A549 (cell line): ENCODE measurements around the gene AP4S1. TPM values are rescaled to one million over a fixed set of nuclear protein-coding genes. Genes with fewer than 3 reads are reported as not detected.
"Not testable (repeated sequence)": the region's sequence is repeated elsewhere in the genome, so short reads cannot be mapped to it uniquely, and the experiment has no call there.

Experiments
- ATAC-seq, 2 experiments: fragments of 200-7000 bp in 1 of 2; fragments of >200 bp in 1 of 2; cut with Nextera tagmentation in 1 of 2; cut with Tn5 transposase in 1 of 2; 3 replicates each; pipeline versions ENCODE4 v1.8.0 to v1.9.1; 2018 to 2020; ENCODE audit warnings: mild to moderate bottlenecking in 1 of 2, moderate library complexity in 1 of 2
- CTCF ChIA-PET: fragments of 300-600 bp; sonication (Branson Sonifier 250); formaldehyde crosslinking; extraction: SDS; loops from one replicate; lab custom pipeline; 2021; ENCODE audit warnings: antibody characterized with exemption, inconsistent platforms; lab: Yijun Ruan, JAX
- POLR2A ChIA-PET: fragments of 350-600 bp; formaldehyde crosslinking; extraction: SDS; loops from one replicate; lab custom pipeline; 2021; ENCODE audit warnings: antibody characterized with exemption, inconsistent platforms; lab: Yijun Ruan, JAX
- DNase-seq, 2 experiments: peaks; one replicate each; pipeline versions ENCODE4 v3.0.0 to v3.0.0-alpha.2; 2011 to 2016; ENCODE audit warnings: low read depth in 1 of 2, low spot score in 1 of 2
- FAIRE-seq: peaks from 2 replicates; lab custom pipeline; 2011; peaks lifted over from hg19 to GRCh38; lab: Jason Lieb, UNC
- H3K27ac ChIP-seq, 2 experiments: fragments of >200 bp; sonication (Bioruptor Twin); formaldehyde crosslinking; 3 replicates each; pipeline ENCODE4 v1.5.1; 2016 to 2017
- H3K4me1 ChIP-seq: fragments of >200 bp; sonication (Bioruptor Twin); formaldehyde crosslinking; 3 replicates; pipeline ENCODE4 v1.6.1; 2016
- H3K4me2 ChIP-seq: fragments of >200 bp; sonication (Bioruptor Twin); formaldehyde crosslinking; 3 replicates; pipeline ENCODE4 v1.6.1; 2016
- H3K4me3 ChIP-seq: fragments of >200 bp; sonication (Bioruptor Twin); formaldehyde crosslinking; 3 replicates; pipeline ENCODE4 v1.5.1; 2016
- H3K9me3 ChIP-seq: fragments of >200 bp; sonication (Bioruptor Twin); formaldehyde crosslinking; 3 replicates; pipeline ENCODE4 v1.6.1; 2016
- CBX8 ChIP-seq: fragments of 200-600 bp; sonication (generic); IDR thresholded peaks from 2 replicates; pipeline ENCODE4 v1.6.1; 2016
- CEBPB ChIP-seq, 2 experiments: fragments of >200 bp in 1 of 2; sonication (Bioruptor Twin) in 1 of 2; formaldehyde crosslinking in 1 of 2; IDR thresholded peaks; 2 replicates each; pipeline ENCODE4 v1.6.1; 2012 to 2016
- CHD4 ChIP-seq: fragments of 200-600 bp; sonication (generic); IDR thresholded peaks from 2 replicates; pipeline ENCODE4 v1.6.1; 2016; ENCODE audit warnings: antibody characterized with exemption, mild to moderate bottlenecking, borderline replicate concordance
- CTCF ChIP-seq: fragments of >200 bp; sonication (Bioruptor Twin); formaldehyde crosslinking; IDR thresholded peaks from 3 replicates; pipeline ENCODE4 v1.5.1; 2016
- EHMT2 ChIP-seq: fragments of 200-600 bp; sonication (generic); IDR thresholded peaks from 2 replicates; pipeline ENCODE4 v1.6.1; 2016; ENCODE audit warnings: antibody characterized with exemption, low read depth, mild to moderate bottlenecking, moderate library complexity
- FOXS1 ChIP-seq: fragments of 250-450 bp; sonication (Bioruptor Pico); IDR thresholded peaks from 2 replicates; pipeline ENCODE4 v1.5.0; 2020; ENCODE audit warnings: mild to moderate bottlenecking, moderate library complexity
- HDAC2 ChIP-seq: fragments of 200-600 bp; sonication (generic); IDR thresholded peaks from 2 replicates; pipeline ENCODE4 v1.6.1; 2016
- HEYL ChIP-seq: fragments of 250-450 bp; sonication (Bioruptor Pico); IDR thresholded peaks from 2 replicates; pipeline ENCODE4 v1.8.0; 2021; ENCODE audit warnings: mild to moderate bottlenecking, moderate library complexity
- JUNB ChIP-seq: fragments of >200 bp; sonication (Bioruptor Twin); formaldehyde crosslinking; IDR thresholded peaks from 2 replicates; pipeline ENCODE4 v1.6.1; 2016
- KDM1A ChIP-seq: fragments of 200-600 bp; sonication (generic); IDR thresholded peaks from 2 replicates; pipeline ENCODE4 v1.6.1; 2016; ENCODE audit warnings: low read depth, mild to moderate bottlenecking
- MAX ChIP-seq: IDR thresholded peaks from 2 replicates; pipeline ENCODE4 v1.6.1; 2012
- MAZ ChIP-seq: fragments of 150-350 bp; IDR thresholded peaks from 2 replicates; pipeline ENCODE4 v1.6.1; 2014; ENCODE audit warnings: antibody characterized with exemption, low read depth, low read length, borderline replicate concordance
- NPAS2 ChIP-seq: fragments of 250-450 bp; sonication (Bioruptor Pico); IDR thresholded peaks from 2 replicates; pipeline ENCODE4 v1.8.0; 2022; ENCODE audit warnings: mild to moderate bottlenecking, moderate library complexity, borderline replicate concordance
- PBX3 ChIP-seq: IDR thresholded peaks from 2 replicates; pipeline ENCODE4 v1.6.1; 2012
- RAD21 ChIP-seq, 2 experiments: fragments of >200 bp in 1 of 2; sonication (Bioruptor Twin) in 1 of 2; formaldehyde crosslinking in 1 of 2; IDR thresholded peaks in 1 of 2; conservative IDR thresholded peaks in 1 of 2; 2 replicates in 1 of 2; 3 replicates in 1 of 2; pipeline ENCODE4 v1.6.1; 2012 to 2018; ENCODE audit warnings: inconsistent platforms in 1 of 2
- REST ChIP-seq: fragments of 200-600 bp; sonication (generic); IDR thresholded peaks from 2 replicates; pipeline ENCODE4 v1.6.1; 2016; ENCODE audit warnings: antibody characterized with exemption, mild to moderate bottlenecking, moderate library complexity
- RFX5 ChIP-seq: fragments of 450-650 bp; IDR thresholded peaks from 2 replicates; pipeline ENCODE4 v1.7.1; 2014; ENCODE audit warnings: antibody characterized with exemption, mild to moderate bottlenecking, moderate library complexity
- SMC3 ChIP-seq: fragments of >200 bp; sonication (Bioruptor Twin); formaldehyde crosslinking; IDR thresholded peaks from 3 replicates; pipeline ENCODE4 v1.6.1; 2018; ENCODE audit warnings: inconsistent platforms
- WGBS: methylation state at CpG from one replicate; pipeline ENCODE4 v1.1.6; 2017; ENCODE audit errors: missing lambda C conversion rate; 5-methylcytosine and 5-hydroxymethylcytosine counted together
- polyA plus RNA-seq, 4 experiments: library from polyadenylated mRNA; depleted of rRNA in 3 of 4; stranded (reverse); fragments of >200 nt; fragmentation: RNase III in 1 of 4; extraction: RNeasy Plus Mini Kit Qiagen cat#74134 plus additional on column Dnase treatment in 1 of 4; gene quantifications; 2 replicates in 3 of 4; 3 replicates in 1 of 4; pipeline ENCODE4 v1.2.3, GENCODE V29; 2011 to 2017

AP4S1 gene
- polyA plus RNA-seq, 2 of the 4 experiments (the other 2 are of a cell fraction): 12.4 to 13.4 TPM

- not testable (repeated sequence) for H3K4me3 ChIP-seq, H3K9me3 ChIP-seq
- CTCF ChIA-PET: interaction anchor here (0.6 to 9.1 kb wide), 32 partner anchors 9 to 376 kb away, joined by 3 to 68 read pairs (median 5); partner anchors contain the start of genes AP4S1 and STRN3
- peaks cover 15% of the 10 kb centered on the region for H3K4me1 ChIP-seq
- peak; percentile 82 for TF ChIP-seq CTCF
- peak; percentile 85 for TF ChIP-seq RAD21 (conservative IDR thresholded peaks at IDR 0.05 in 1 of 2, IDR thresholded peaks at IDR 0.05 in 1 of 2)
- TF ChIP-seq PBX3: peak; percentile 19; the same call in 1 of the 2 replicates
- TF ChIP-seq SMC3: peak; percentile 77
- TF ChIP-seq KDM1A: 0 out of 2 replicates have a peak, but pooled peaks have one; percentile 24
- TF ChIP-seq, all 56 proteins: peak for 5; not testable (repeated sequence) for 51
- WGBS: 53% methylated on average over 13 of the region's 13 CpGs
- H3K27ac ChIP-seq, FAIRE-seq: not testable (repeated sequence)
- DNase-seq (peak; percentile 55 to 78), ATAC-seq (peak; percentile 82 to 91; a peak in 5 of 6 replicates)
- POLR2A ChIA-PET: interaction anchor here (1.5 kb wide), 1 partner anchor 46 kb away, joined by 3 read pairs; the partner anchor contains the start of gene STRN3
- H3K4me2 ChIP-seq: 0 out of 3 replicates have a peak overlapping the region, but pooled peaks have one; percentile 9
Measured at GRCh38 chr14:30980106-30980704, 45.2 kb upstream of the AP4S1 start.

GRCh38 chr14:30980980-30981379 lies 44.5 kb upstream of the AP4S1 start:
- TF ChIP-seq REST: no peak
- no peak for TF ChIP-seq NPAS2 (CRISPR knock-in tag)
- no peak for TF ChIP-seq CHD4
- no peak for TF ChIP-seq CBX8
- no peak for TF ChIP-seq MAZ
- no peak for TF ChIP-seq HDAC2
- no peak for TF ChIP-seq EHMT2
- TF ChIP-seq CEBPB (IDR thresholded peaks at IDR 0.05): no peak
- no peak for TF ChIP-seq MAX
- TF ChIP-seq RFX5: no peak
- no peak for TF ChIP-seq JUNB
- TF ChIP-seq HEYL: no peak
- TF ChIP-seq FOXS1 (CRISPR knock-in tag): no peak
- TF ChIP-seq KDM1A: no peak
- Histone ChIP-seq H3K4me3 (no peak overlapping the region), H3K9me3 (no peaks in the 10 kb centered on the region), H3K4me1 (peaks cover 14% of the 10 kb centered on the region), H3K4me2 (no peak overlapping the region), H3K27ac (peak overlapping the region in 1 of 2 experiments; percentile 45; a peak in 2 of 6 replicates)
- WGBS: 35% methylated on average over 3 of the region's 3 CpGs
- ATAC-seq: peak in 1 of 2 experiments; percentile 41; a peak in 3 of 6 replicates
- CTCF ChIA-PET: interaction anchor here (0.6 to 9.1 kb wide), 20 partner anchors 8 to 376 kb away, joined by 3 to 68 read pairs (median 5); partner anchors contain the start of genes AP4S1 and STRN3
- POLR2A ChIA-PET: no interaction called here
- no peak for FAIRE-seq
- DNase-seq: no peak
